ENCODE results near the gene NIPA2.

Gene NIPA2

DNA sequence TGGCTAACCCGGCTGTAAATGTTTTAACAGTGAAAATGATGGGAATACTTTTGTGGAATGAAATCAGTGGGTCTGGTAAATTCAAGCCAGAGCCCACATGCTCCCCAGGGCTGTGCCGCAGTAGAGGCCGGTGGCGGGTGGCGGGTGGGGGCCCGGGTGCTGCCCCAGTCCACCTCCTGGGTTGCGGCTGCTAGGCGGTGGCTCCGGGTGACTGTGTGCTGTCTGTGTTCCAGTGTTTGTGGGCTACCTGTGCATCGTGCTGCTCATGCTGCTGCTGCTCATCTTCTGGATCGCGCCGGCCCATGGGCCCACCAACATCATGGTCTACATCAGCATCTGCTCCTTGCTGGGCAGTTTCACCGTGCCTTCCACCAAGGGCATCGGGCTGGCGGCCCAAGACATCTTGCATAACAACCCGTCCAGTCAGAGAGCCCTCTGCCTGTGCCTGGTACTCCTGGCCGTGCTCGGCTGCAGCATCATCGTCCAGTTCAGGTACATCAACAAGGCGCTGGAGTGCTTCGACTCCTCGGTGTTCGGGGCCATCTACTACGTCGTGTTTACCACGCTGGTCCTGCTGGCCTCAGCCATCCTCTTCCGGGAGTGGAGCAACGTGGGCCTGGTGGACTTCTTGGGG lies 14.9 kb upstream of the NIPA2 start:
- Histone ChIP-seq H3K36me3 (ENCODE audit: control insufficient read depth, low read length) (peaks cover 75% of the 10 kb centered on the region), H3K79me2 (ENCODE audit: control insufficient read depth, low read length) (no peaks in the 10 kb centered on the region), H3K4me2 (ENCODE audit: low read length) (no peak overlapping the region), H3K9me2 (replicated peaks; ENCODE audit: control insufficient read depth, low read length) (no peaks in the 10 kb centered on the region), H3K4me1 (ENCODE audit: control insufficient read depth, low read length) (no peaks in the 10 kb centered on the region), H3K4me3 (ENCODE audit: low read length) (no peak overlapping the region), H4K20me1 (ENCODE audit: control insufficient read depth, insufficient read depth, low read depth, low read length) (no peaks in the 10 kb centered on the region), H3K27me3 (ENCODE audit: control insufficient read depth, low read length) (no peaks in the 10 kb centered on the region), H3F3A (ENCODE audit: control insufficient read depth, insufficient read depth) (no peaks in the 10 kb centered on the region), H3K9me3 (ENCODE audit: control insufficient read depth, insufficient read depth, low read length) (no peaks in the 10 kb centered on the region), H3K27ac (ENCODE audit: low read depth, low read length) (no peak overlapping the region)
- no peak for TF ChIP-seq EZH2phosphoT487 (IDR thresholded peaks at IDR 0.05; ENCODE audit: borderline replicate concordance, low read length)
- TF ChIP-seq, protein P1, sequence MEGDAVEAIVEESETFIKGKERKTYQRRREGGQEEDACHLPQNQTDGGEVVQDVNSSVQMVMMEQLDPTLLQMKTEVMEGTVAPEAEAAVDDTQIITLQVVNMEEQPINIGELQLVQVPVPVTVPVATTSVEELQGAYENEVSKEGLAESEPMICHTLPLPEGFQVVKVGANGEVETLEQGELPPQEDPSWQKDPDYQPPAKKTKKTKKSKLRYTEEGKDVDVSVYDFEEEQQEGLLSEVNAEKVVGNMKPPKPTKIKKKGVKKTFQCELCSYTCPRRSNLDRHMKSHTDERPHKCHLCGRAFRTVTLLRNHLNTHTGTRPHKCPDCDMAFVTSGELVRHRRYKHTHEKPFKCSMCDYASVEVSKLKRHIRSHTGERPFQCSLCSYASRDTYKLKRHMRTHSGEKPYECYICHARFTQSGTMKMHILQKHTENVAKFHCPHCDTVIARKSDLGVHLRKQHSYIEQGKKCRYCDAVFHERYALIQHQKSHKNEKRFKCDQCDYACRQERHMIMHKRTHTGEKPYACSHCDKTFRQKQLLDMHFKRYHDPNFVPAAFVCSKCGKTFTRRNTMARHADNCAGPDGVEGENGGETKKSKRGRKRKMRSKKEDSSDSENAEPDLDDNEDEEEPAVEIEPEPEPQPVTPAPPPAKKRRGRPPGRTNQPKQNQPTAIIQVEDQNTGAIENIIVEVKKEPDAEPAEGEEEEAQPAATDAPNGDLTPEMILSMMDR (IDR thresholded peaks at IDR 0.05; ENCODE audit: low read depth, low read length, poor library complexity, severe bottlenecking): no peak

DNA sequence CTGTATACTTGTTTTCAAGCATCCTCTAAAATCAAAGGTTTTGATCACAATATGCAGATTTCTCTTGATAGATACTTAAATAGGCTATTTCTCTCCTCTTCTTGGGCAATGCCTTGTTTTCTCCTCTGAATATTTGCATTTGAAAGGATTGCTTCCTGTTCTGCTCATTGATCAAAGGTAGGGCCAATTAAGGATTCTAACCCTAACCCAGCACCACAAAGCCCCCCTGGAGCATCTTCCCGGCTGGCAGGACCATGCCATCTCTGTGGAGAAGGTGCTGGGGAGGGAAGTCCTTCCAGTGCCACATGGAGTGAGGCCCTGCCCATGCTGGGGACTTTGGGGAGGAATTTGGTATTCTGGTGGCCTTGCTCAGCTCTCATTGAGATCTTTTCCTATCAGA lies 11.3 kb upstream of the NIPA2 start:
- H3K4me2 ChIP-seq (ENCODE audit: low read length): no peak overlapping the region
- no peaks in the 10 kb centered on the region for H3K9me3 ChIP-seq (ENCODE audit: control insufficient read depth, insufficient read depth, low read length)
- H3K9me2 ChIP-seq (replicated peaks; ENCODE audit: control insufficient read depth, low read length): no peaks in the 10 kb centered on the region
- TF ChIP-seq EZH2phosphoT487 (IDR thresholded peaks at IDR 0.05; ENCODE audit: borderline replicate concordance, low read length): no peak
- TF ChIP-seq, protein P1 (IDR thresholded peaks at IDR 0.05; ENCODE audit: low read depth, low read length, poor library complexity, severe bottlenecking): no peak
- H4K20me1 ChIP-seq (ENCODE audit: control insufficient read depth, insufficient read depth, low read depth, low read length): no peaks in the 10 kb centered on the region
- H3K4me1 ChIP-seq (ENCODE audit: control insufficient read depth, low read length): no peaks in the 10 kb centered on the region
- no peak overlapping the region for H3K4me3 ChIP-seq (ENCODE audit: low read length)
- no peaks in the 10 kb centered on the region for H3K27me3 ChIP-seq (ENCODE audit: control insufficient read depth, low read length)
- H3K36me3 ChIP-seq (ENCODE audit: control insufficient read depth, low read length): peaks cover 55% of the 10 kb centered on the region
- H3K79me2 ChIP-seq (ENCODE audit: control insufficient read depth, low read length): no peaks in the 10 kb centered on the region
- H3F3A ChIP-seq (ENCODE audit: control insufficient read depth, insufficient read depth): no peaks in the 10 kb centered on the region
- H3K27ac ChIP-seq (ENCODE audit: low read depth, low read length): no peak overlapping the region

DNA sequence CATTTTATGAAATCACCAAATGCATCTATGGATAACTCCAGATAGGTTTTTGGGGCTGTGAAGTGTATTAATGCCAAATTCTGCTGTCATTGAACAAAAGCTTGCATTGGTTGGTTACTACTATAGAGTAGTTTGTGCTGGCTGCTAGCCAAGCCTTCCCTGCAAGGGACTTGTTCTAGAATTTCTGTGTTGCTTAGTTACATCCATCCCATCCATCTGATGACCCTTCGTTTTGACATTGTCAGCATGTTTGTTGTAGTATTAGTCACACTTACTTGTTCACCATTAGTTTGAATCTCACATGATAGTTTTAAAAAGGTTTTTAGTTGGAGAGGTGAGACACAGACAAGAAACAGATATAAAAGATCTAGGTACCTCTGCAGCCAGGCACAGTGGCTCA lies 7.0 kb upstream of the NIPA2 start:
- H3K9me3 ChIP-seq (ENCODE audit: control insufficient read depth, insufficient read depth, low read length): peaks cover 3% of the 10 kb centered on the region; the same call in 1 of the 2 replicates
- H3K4me1 ChIP-seq (ENCODE audit: control insufficient read depth, low read length): no peaks in the 10 kb centered on the region
- no peak overlapping the region for H3K27ac ChIP-seq (ENCODE audit: low read depth, low read length)
- H3K27me3 ChIP-seq (ENCODE audit: control insufficient read depth, low read length): no peaks in the 10 kb centered on the region
- peaks cover 24% of the 10 kb centered on the region for H3K36me3 ChIP-seq (ENCODE audit: control insufficient read depth, low read length)
- H3K79me2 ChIP-seq (ENCODE audit: control insufficient read depth, low read length): no peaks in the 10 kb centered on the region
- no peak overlapping the region for H3K4me3 ChIP-seq (ENCODE audit: low read length)
- no peaks in the 10 kb centered on the region for H4K20me1 ChIP-seq (ENCODE audit: control insufficient read depth, insufficient read depth, low read depth, low read length)
- peaks cover 6% of the 10 kb centered on the region; the same call in 1 of the 2 replicates for H3F3A ChIP-seq (ENCODE audit: control insufficient read depth, insufficient read depth)
- no peaks in the 10 kb centered on the region for H3K9me2 ChIP-seq (replicated peaks; ENCODE audit: control insufficient read depth, low read length)
- H3K4me2 ChIP-seq (ENCODE audit: low read length): no peak overlapping the region
- TF ChIP-seq, protein P1 (IDR thresholded peaks at IDR 0.05; ENCODE audit: low read depth, low read length, poor library complexity, severe bottlenecking): no peak
- TF ChIP-seq EZH2phosphoT487 (IDR thresholded peaks at IDR 0.05; ENCODE audit: borderline replicate concordance, low read length): no peak

Measured in DOHH2 (cell line).